Kidney (tissue), 14 donors: ENCODE measurements around the gene MYL3. TPM values are rescaled to one million over a fixed set of nuclear protein-coding genes. Genes with fewer than 3 reads are reported as not detected.

Experiments used
- DNase-seq, 5 donors: peaks; one replicate each; pipeline ENCODE4 v3.0.0-alpha.2; 2013 to 2020
- FAIRE-seq: peaks from 2 replicates; lab custom pipeline; 2012; peaks lifted over from hg19 to GRCh38; lab: Jason Lieb, UNC
- H3K27ac ChIP-seq, 2 donors: one replicate each; pipeline ENCODE4 v1.7.0; 2013; ENCODE audit warnings: low read depth in 2 of 2, low read length in 2 of 2, inconsistent platforms in 1 of 2
- H3K27me3 ChIP-seq: one replicate; pipeline ENCODE4 v1.7.1; 2013; ENCODE audit warnings: low read length, inconsistent platforms; ENCODE audit not compliant: control insufficient read depth, insufficient read depth
- H3K36me3 ChIP-seq, 3 donors: one replicate each; pipeline versions ENCODE4 v1.7.0 to v1.7.1; 2013; ENCODE audit warnings: low read length in 3 of 3, control low read depth in 1 of 3, inconsistent platforms in 1 of 3; ENCODE audit not compliant: insufficient read depth in 3 of 3, control insufficient read depth in 2 of 3
- H3K4me1 ChIP-seq, 3 donors: one replicate each; pipeline versions ENCODE4 v1.7.0 to v1.7.1; 2013; ENCODE audit warnings: low read length in 3 of 3, inconsistent platforms in 1 of 3, low read depth in 1 of 3; ENCODE audit not compliant: control insufficient read depth in 2 of 3, insufficient read depth in 2 of 3
- H3K4me3 ChIP-seq, 3 donors: one replicate each; pipeline versions ENCODE4 v1.7.0 to v1.8.1; 2013; ENCODE audit warnings: low read length in 3 of 3, control low read depth in 1 of 3, inconsistent platforms in 1 of 3
- H3K9ac ChIP-seq, 3 donors: one replicate each; pipeline versions ENCODE4 v1.7.0 to v1.7.1; 2013; ENCODE audit warnings: low read length in 3 of 3, control low read depth in 1 of 3, inconsistent platforms in 1 of 3
- H3K9me3 ChIP-seq, 3 donors: one replicate each; pipeline versions ENCODE4 v1.7.0 to v1.7.1; 2013; ENCODE audit warnings: low read length in 3 of 3, control low read depth in 1 of 3, inconsistent platforms in 1 of 3; ENCODE audit not compliant: control insufficient read depth in 2 of 3, insufficient read depth in 1 of 3
- CTCF ChIP-seq: IDR thresholded peaks from 3 replicates; pipeline ENCODE4 v1.5.1; 2012; ENCODE audit warnings: mild to moderate bottlenecking, moderate library complexity, borderline replicate concordance; ENCODE audit not compliant: insufficient read depth; ENCODE audit errors: extremely low read depth
- intact Hi-C: fragments of 100-400 bp; cut with DNase I; formaldehyde crosslinking; loops from one replicate; pipeline ENCODE4 v1.11.1; 2022
- polyA plus RNA-seq: library from polyadenylated mRNA; stranded (reverse); fragments of 350-450 nt; fragmentation: Illumina TruSeq; extraction: RNeasy Lipid Tissue Mini Kit (QIAGEN cat#74804); gene quantifications from one replicate; pipeline ENCODE4 v1.2.3, GENCODE V29; 2014; ENCODE audit warnings: low read depth, low replicate concordance; ENCODE audit not compliant: insufficient read depth
- total RNA-seq: library from RNA; stranded (reverse); fragmentation: NEBNext Ultra II Directional; extraction: Animal tissue kit (Norgen Biotek cat#: 25700); gene quantifications from one replicate; pipeline ENCODE4 v1.2.1, GENCODE V29; 2021
- donor health status: control.
- donor health status: control.
- donor health status: control.
- donor health status: control.
- donor health status: control.
- donor health status: DM: yes; HTN: yes; CAD: no.
- donor health status: Normal renal cell carcinoma (clear cell type).

The MYL3 gene
- total and polyA plus RNA-seq, 2 donors from 2014 or later = 41.3 to 81.9 TPM

- no peak for TF ChIP-seq CTCF
- peaks cover 0 to 28% (median 16%) of the 10 kb centered on the region in 3 donors for H3K4me1 ChIP-seq
- H3K9ac ChIP-seq = no peak overlapping the region
- intact Hi-C loops = no loop called here
- peak in 1 of 5 donors; percentile 54 for DNase-seq
- no peaks in the 10 kb centered on the region for H3K9me3 ChIP-seq
- no peaks in the 10 kb centered on the region for H3K27me3 ChIP-seq
- no peak overlapping the region for H3K27ac ChIP-seq
- peaks cover 0 to 37% (median 6%) of the 10 kb centered on the region in 3 donors for H3K36me3 ChIP-seq
- no peak overlapping the region for H3K4me3 ChIP-seq
- FAIRE-seq = no peak
Observed at GRCh38 chr3:46897031-46897430, 33.8 kb upstream of the MYL3 start.

DNA sequence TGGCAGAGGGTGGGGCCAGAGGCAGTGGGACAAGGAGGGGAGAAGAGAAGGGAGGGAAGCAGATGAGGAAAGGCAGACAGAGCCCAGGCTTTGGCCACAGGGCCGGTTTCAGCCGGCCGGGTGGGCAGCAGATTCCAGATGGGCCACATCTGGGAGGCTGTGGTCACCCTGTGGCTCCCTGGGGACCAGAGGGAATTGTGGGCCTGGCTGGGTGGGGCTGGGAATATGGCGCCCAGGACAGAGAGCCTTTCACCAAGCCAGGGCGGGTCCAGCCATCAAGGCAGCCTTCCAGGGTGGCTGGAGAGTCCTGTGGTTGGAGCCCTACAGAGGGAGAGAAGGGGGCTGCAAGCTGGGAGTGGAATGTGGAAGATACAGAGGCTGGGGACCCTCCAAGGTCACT lies 33.1 kb upstream of the MYL3 start:
- H3K27me3 ChIP-seq = no peaks in the 10 kb centered on the region
- H3K36me3 ChIP-seq = peaks cover 0 to 35% (median 6%) of the 10 kb centered on the region in 3 donors
- H3K27ac ChIP-seq = no peak overlapping the region
- no peak overlapping the region for H3K9ac ChIP-seq
- H3K4me1 ChIP-seq = peaks cover 2 to 34% (median 23%) of the 10 kb centered on the region in 3 donors
- TF ChIP-seq CTCF = no peak
- no peak overlapping the region for H3K4me3 ChIP-seq
- H3K9me3 ChIP-seq = no peaks in the 10 kb centered on the region
- DNase-seq = peak in 1 of 5 donors; percentile 80
- FAIRE-seq = no peak
- intact Hi-C loops = no loop called here

GRCh38 chr3:46895761-46896160 lies 32.5 kb upstream of the MYL3 start:
- TF ChIP-seq CTCF = no peak
- Histone ChIP-seq H3K9me3 (no peaks in the 10 kb centered on the region), H3K4me1 (peaks cover 3 to 40% (median 29%) of the 10 kb centered on the region in 3 donors), H3K36me3 (peaks cover 0 to 32% (median 6%) of the 10 kb centered on the region in 3 donors), H3K27ac (peak overlapping the region in 1 of 2 donors; percentile 14), H3K9ac (no peak overlapping the region), H3K4me3 (no peak overlapping the region), H3K27me3 (no peaks in the 10 kb centered on the region)
- intact Hi-C loops = no loop called here
- peak in 1 of 5 donors; percentile 56 for DNase-seq
- no peak for FAIRE-seq

- peak; percentile 75 for TF ChIP-seq CTCF
- DNase-seq = peak; percentile 63 to 84 (median 74)
- H3K9ac ChIP-seq = no peak overlapping the region
- no peaks in the 10 kb centered on the region for H3K27me3 ChIP-seq
- FAIRE-seq = no peak
- H3K4me1 ChIP-seq = peaks cover 3 to 41% (median 31%) of the 10 kb centered on the region in 3 donors
- no peaks in the 10 kb centered on the region for H3K9me3 ChIP-seq
- intact Hi-C loops = no loop called here
- no peak overlapping the region for H3K4me3 ChIP-seq
- H3K36me3 ChIP-seq = peaks cover 0 to 27% (median 6%) of the 10 kb centered on the region in 3 donors
- peak overlapping the region in 1 of 2 donors; percentile 14 for H3K27ac ChIP-seq
Observed at GRCh38 chr3:46895204-46895660, 32.0 kb upstream of the MYL3 start.
